Uterus (tissue), 4 donors: ENCODE measurements around the gene MMRN2. TPM values are rescaled to one million over a fixed set of nuclear protein-coding genes. Genes with fewer than 3 reads are reported as not detected.

Experiments used
- DNase-seq, 2 donors: peaks; one replicate each; pipeline ENCODE4 v3.0.0-alpha.2; 2019 to 2020
- H3K27ac ChIP-seq, 2 donors: fragments of 200-600 bp; sonication (generic); 1 replicate in 1 of 2; 2 replicates in 1 of 2; pipeline ENCODE4 v1.5.1; 2016 to 2018
- H3K27me3 ChIP-seq, 2 donors: fragments of 200-600 bp; sonication (generic); one replicate each; pipeline ENCODE4 v1.5.1; 2018 to 2019; ENCODE audit warnings: control low read depth in 1 of 2
- H3K36me3 ChIP-seq, 2 donors: fragments of 200-600 bp; sonication (generic); one replicate each; pipeline ENCODE4 v1.5.1; 2019; ENCODE audit warnings: control low read depth in 1 of 2
- H3K4me1 ChIP-seq, 2 donors: fragments of 200-600 bp; sonication (generic); one replicate each; pipeline ENCODE4 v1.5.1; 2018 to 2019; ENCODE audit warnings: control low read depth in 1 of 2
- H3K4me3 ChIP-seq, 2 donors: fragments of 200-600 bp; sonication (generic); 1 replicate in 1 of 2; 2 replicates in 1 of 2; pipeline ENCODE4 v1.5.1; 2018 to 2019; ENCODE audit warnings: mild to moderate bottlenecking in 1 of 2
- H3K9me3 ChIP-seq, 2 donors: fragments of 200-600 bp; sonication (generic); one replicate each; pipeline ENCODE4 v1.5.1; 2019; ENCODE audit warnings: control low read depth in 1 of 2
- POLR2A ChIP-seq, 2 donors: fragments of 450-650 bp; IDR thresholded peaks; one replicate each; pipeline ENCODE4 v1.6.1; 2016; ENCODE audit warnings: antibody characterized with exemption in 2 of 2, mild to moderate bottlenecking in 1 of 2, moderate library complexity in 1 of 2
- intact Hi-C: fragments of 100-400 bp; cut with DNase I; formaldehyde crosslinking; loops from one replicate; pipeline ENCODE4 v1.15.1; 2023; ENCODE audit warnings: low total_unique reads
- small RNA-seq: library from RNA; depleted of rRNA; stranded (forward); fragments of <200 nt; gene quantifications from one replicate; pipeline ENCODE3, GENCODE V24; 2016
- total RNA-seq, 4 donors: library from RNA; depleted of rRNA in 3 of 4; stranded (reverse); fragments of >200 nt in 3 of 4; gene quantifications; one replicate each; pipeline versions ENCODE4 v1.1.0 to v1.2.4, GENCODE V29; 2014 to 2023
- TF ChIP-seq, protein P1 (sequence below), 4 experiments: fragments of 200-600 bp in 2 of 4; fragments of 450-650 bp in 2 of 4; sonication (generic) in 2 of 4; IDR thresholded peaks; one replicate each; pipeline ENCODE4 v1.5.1; 2016 to 2019; ENCODE audit warnings: antibody characterized with exemption in 4 of 4, mild to moderate bottlenecking in 2 of 4, moderate library complexity in 1 of 4
- donor health status: DM: yes; HTN: yes; CAD: no.

The MMRN2 gene
- total RNA-seq, 4 donors from 2014 or later = 45.0 to 133 (median 74.2) TPM

GRCh38 chr10:86888585-86889381 is 68.6 kb downstream of the MMRN2 start:
- no peaks in the 10 kb centered on the region for H3K9me3 ChIP-seq
- intact Hi-C loops = no loop called here
- H3K27me3 ChIP-seq = no peaks in the 10 kb centered on the region
- no peaks in the 10 kb centered on the region for H3K36me3 ChIP-seq
- no peak for DNase-seq
- no peaks in the 10 kb centered on the region for H3K4me1 ChIP-seq
- H3K4me3 ChIP-seq = no peak overlapping the region
- H3K27ac ChIP-seq = no peak overlapping the region
- TF ChIP-seq, protein P1, sequence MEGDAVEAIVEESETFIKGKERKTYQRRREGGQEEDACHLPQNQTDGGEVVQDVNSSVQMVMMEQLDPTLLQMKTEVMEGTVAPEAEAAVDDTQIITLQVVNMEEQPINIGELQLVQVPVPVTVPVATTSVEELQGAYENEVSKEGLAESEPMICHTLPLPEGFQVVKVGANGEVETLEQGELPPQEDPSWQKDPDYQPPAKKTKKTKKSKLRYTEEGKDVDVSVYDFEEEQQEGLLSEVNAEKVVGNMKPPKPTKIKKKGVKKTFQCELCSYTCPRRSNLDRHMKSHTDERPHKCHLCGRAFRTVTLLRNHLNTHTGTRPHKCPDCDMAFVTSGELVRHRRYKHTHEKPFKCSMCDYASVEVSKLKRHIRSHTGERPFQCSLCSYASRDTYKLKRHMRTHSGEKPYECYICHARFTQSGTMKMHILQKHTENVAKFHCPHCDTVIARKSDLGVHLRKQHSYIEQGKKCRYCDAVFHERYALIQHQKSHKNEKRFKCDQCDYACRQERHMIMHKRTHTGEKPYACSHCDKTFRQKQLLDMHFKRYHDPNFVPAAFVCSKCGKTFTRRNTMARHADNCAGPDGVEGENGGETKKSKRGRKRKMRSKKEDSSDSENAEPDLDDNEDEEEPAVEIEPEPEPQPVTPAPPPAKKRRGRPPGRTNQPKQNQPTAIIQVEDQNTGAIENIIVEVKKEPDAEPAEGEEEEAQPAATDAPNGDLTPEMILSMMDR (IDR thresholded peaks at IDR 0.05) = no peak
- TF ChIP-seq POLR2A (IDR thresholded peaks at IDR 0.05) = no peak

Small RNA genes lying within 50 kb of the gene (small RNA-seq; reads per million reads assigned to genes)
- gene BMS1P3 (not detected), gene RNU1-19P (not detected)

Other genes starting within 250 kb of the MMRN2 start
- gene BMPR1A, start 201.0 kb downstream of the MMRN2 start, total RNA-seq = 100 to 1,000 TPM in 2 of 4 donors, 10 to 100 TPM in 2; 27.4 to 175 (median 69.2) TPM
- gene SNCG, start 984 bp upstream of the MMRN2 start, total RNA-seq = 10 to 100 TPM in 3 of 4 donors, 1 to 10 TPM in 1; 5.5 to 68.6 (median 36.2) TPM
- 100 to 1,000 TPM in 3 of 4 donors, 1 to 10 TPM in 1; 8.5 to 368 (median 275) TPM for gene ADIRF, start 10.9 kb upstream of the MMRN2 start, total RNA-seq
- not detected for gene FAM25A, start 62.7 kb upstream of the MMRN2 start, total RNA-seq
- 100 to 1,000 TPM; 115 to 189 (median 125) TPM for gene GLUD1, start 137.2 kb upstream of the MMRN2 start, total RNA-seq
- 10 to 100 TPM; 17.1 to 61.6 (median 30.2) TPM for gene SHLD2, start 137.6 kb upstream of the MMRN2 start, total RNA-seq